Right lobe of liver (tissue), 4 donors: ENCODE measurements around the gene HERC3.

Experiments used
- CTCF ChIP-seq, 4 donors: fragments of 200-600 bp in 3 of 4; fragments of 450-650 bp in 1 of 4; IDR thresholded peaks; one replicate each; pipeline versions ENCODE4 v1.5.1 to v1.8.0; 2016 to 2022; ENCODE audit warnings: antibody characterized with exemption in 4 of 4, mild to moderate bottlenecking in 2 of 4
- POLR2A ChIP-seq: fragments of 450-650 bp; IDR thresholded peaks from one replicate; pipeline ENCODE4 v1.6.1; 2017; ENCODE audit warnings: antibody characterized with exemption, mild to moderate bottlenecking
- donor health status: DM: no; HTN: no; CAD: no.
- donor health status: DM: no; HTN: no; CAD: no.
- donor health status: DM: no; HTN: yes; CAD: no.

GRCh38 chr4:88732714-88733368 is 140.6 kb downstream of the HERC3 start:
- no peak for TF ChIP-seq CTCF (IDR thresholded peaks at IDR 0.05)
- TF ChIP-seq POLR2A, result no peak
